Measurements from ENCODE around the gene NKX1-2. TPM values are rescaled to one million over a fixed set of nuclear protein-coding genes. Genes with fewer than 3 reads are reported as not detected.
"Not testable (repeated sequence)": the region's sequence is repeated elsewhere in the genome, so short reads cannot be mapped to it uniquely, and the experiment has no call there.

The NKX1-2 gene
- total RNA-seq, 1 donor from 2014 or later = 0.05 TPM

- ATAC-seq = no peak
- no peak for DNase-seq (ENCODE audit: low spot score)
Observed at GRCh38 chr10:124453960-124454610, 4.2 kb upstream of the NKX1-2 start.

GRCh38 chr10:124451276-124451675 is 1.4 kb upstream of the NKX1-2 start:
- ATAC-seq (no peak), DNase-seq (ENCODE audit: low spot score) (no peak)

DNA sequence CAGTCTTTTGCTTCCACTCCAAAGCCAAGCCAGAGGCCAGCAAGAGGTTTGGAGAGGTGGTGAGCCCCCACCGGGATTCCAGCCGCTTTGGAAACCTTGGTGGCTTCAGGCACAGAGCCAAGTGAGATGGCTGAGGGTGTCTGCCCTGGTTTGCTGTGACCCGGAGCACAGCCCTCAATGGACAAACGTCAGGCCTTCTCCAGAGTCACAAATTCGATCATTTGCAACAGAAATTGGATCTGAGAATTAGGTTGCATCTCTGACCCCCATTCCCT is 885 bp upstream of the NKX1-2 start:
- no peak for ATAC-seq

GRCh38 chr10:124449170-124450011 is 444 bp downstream of the NKX1-2 start:
- DNase-seq (ENCODE audit: low spot score) = no peak
- ATAC-seq = peak; percentile 38

More for the DNA sequence above, 885 bp upstream of the NKX1-2 start:
- no peak for DNase-seq (ENCODE audit: low spot score)

- ATAC-seq = no peak
- DNase-seq (ENCODE audit: low spot score) = no peak
Observed at GRCh38 chr10:124448696-124449169, 1.1 kb downstream of the NKX1-2 start.

DNA sequence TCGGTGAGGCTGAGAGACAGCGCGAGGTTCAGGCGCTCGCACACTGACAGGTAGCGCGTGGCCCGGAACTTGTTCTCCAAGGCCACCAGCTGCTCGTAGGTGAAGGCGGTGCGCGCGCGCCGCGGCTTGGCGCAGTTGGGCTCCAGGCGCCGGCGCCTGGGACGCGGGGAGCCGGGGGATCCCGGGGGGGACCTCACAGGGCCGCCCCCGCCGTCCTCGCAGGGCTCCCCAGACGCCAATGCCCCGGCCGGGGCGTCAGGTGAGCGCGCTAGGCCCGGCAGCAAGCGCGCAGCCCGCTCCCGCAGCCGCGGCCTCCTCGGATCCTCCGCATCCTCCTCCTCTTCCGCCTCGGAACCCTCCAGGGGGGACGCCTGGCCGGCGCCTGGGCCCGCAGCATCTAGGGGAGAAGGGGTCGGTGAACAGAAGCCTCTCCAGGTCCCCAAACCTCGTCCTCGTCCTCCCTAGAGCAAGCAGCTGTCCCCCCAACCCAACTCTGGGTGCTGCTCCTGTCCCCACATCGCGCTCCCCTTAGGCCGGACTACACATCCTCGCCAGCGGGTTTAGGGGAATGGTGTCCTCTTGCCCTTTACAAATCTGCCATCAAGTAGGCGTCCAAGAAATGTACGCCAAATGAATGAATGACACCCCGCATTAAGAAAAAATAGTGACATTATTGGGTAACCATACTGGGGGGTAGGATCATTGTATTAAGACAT is 1.9 kb downstream of the NKX1-2 start:
- ATAC-seq = peak; percentile 67
- DNase-seq (ENCODE audit: low spot score) = no peak

GRCh38 chr10:124446830-124447750 is 2.7 kb downstream of the NKX1-2 start:
- DNase-seq (ENCODE audit: low spot score) = no peak
- ATAC-seq = peak; percentile 19

GRCh38 chr10:124441694-124442093 is 8.1 kb downstream of the NKX1-2 start:
- not testable (repeated sequence) for DNase-seq (ENCODE audit: low spot score); ATAC-seq

DNA sequence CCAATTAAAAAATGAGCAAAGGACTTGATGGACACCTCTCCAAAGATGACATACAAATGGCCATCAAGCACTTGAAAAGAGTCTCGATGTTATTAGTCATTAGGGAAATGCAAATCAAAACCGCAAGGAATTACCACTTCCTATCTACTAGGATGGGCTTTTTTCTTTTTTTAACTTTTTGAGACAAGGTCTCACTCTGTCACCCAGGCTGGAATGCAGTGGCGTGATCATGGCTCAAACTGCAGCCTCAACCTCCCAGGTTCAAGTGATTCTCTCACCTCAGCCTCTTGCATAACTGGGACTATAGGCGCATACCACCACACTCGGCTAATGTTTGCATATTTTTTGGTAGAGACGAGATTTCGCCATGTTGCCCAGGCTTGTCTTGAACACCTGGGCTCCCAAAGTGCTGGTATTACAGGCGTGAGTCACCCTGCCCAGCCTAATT is 13.6 kb downstream of the NKX1-2 start:
- DNase-seq (ENCODE audit: low spot score) (no peak), ATAC-seq (no peak)

- not testable (repeated sequence) for DNase-seq (ENCODE audit: low spot score); ATAC-seq
Observed at GRCh38 chr10:124435683-124436082, 14.2 kb downstream of the NKX1-2 start.

- ATAC-seq (no peak), DNase-seq (ENCODE audit: low spot score) (no peak)
Observed at GRCh38 chr10:124433461-124433860, 16.4 kb downstream of the NKX1-2 start.

- no peak for ATAC-seq
Observed at GRCh38 chr10:124430077-124430476, 19.8 kb downstream of the NKX1-2 start.

GRCh38 chr10:124429576-124429975 is 20.3 kb downstream of the NKX1-2 start:
- peak; percentile 42 for ATAC-seq
- DNase-seq (ENCODE audit: low spot score) = no peak

More at GRCh38 chr10:124430077-124430476, 19.8 kb downstream of the NKX1-2 start:
- no peak for DNase-seq (ENCODE audit: low spot score)

DNA sequence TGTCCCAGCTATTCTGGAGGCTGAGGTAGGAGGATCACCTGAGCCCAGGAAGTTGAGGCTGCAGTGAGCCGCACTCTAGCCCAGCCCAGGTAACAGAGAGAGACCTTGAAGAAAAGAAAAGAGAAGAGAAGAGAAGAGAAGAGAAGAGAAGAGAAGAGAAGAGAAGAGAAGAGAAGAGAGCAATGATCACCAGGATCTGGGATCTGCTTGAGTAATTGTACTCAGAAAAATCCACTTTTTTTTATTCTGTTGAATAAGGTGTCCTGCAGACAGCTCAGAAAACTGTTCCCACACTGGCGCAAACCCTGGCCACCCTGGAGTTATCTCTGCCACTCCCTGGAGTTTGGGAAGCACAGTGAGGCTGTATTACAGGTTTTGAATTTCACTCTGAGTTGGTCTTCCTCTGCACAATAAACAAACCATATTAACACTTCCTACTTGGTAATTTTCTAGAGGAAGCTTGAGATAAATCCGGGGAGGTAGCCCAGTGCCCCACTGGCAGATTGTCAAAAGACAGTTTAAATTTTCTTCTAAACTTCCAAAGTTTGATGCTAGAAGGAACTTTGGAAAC is 21.5 kb downstream of the NKX1-2 start:
- ATAC-seq (no peak), DNase-seq (ENCODE audit: low spot score) (no peak)

- DNase-seq (ENCODE audit: low spot score) = peak; percentile 72
- ATAC-seq = peak; percentile 65
Observed at GRCh38 chr10:124425227-124425962, 24.4 kb downstream of the NKX1-2 start.

DNA sequence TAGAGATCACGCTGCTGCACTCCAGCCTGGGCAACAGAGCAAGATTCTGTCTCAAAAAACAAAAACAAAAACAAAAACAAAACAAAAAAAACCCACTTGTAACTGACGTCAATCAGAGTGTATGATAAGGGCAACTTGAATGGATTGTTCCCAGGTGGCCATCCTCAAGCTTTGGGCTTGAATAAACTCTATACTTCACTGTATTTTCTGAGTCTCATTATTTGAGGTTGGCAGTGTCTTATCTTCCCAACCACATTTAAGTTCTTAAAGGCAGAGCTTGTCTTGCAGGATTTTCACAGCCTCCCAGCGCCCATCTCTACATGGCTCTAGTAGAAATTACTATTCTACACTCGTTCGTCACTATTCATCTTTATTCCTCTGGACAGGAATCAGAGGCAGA is 26.0 kb downstream of the NKX1-2 start:
- DNase-seq (ENCODE audit: low spot score) (no peak), ATAC-seq (no peak)

DNA sequence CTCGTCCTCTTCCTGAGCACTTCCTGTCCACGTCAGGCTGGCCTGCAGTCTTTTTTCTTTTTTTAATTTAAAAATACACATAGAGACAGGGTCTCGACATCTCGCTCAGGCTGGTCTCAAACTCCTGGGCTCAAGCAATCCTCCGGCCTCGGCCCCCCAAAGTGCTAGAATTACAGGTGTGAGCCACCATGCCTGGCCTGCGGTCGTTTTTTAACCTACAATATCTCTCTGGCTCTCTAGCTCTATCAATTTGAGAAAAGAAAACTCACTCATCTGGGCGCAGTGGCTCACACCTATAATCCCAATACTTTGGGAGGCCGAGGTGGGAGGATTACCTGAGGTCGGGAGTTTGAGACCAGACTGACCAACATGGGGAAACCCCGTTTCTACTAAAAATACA is 27.1 kb downstream of the NKX1-2 start:
- ATAC-seq (no peak), DNase-seq (ENCODE audit: low spot score) (no peak)

DNA sequence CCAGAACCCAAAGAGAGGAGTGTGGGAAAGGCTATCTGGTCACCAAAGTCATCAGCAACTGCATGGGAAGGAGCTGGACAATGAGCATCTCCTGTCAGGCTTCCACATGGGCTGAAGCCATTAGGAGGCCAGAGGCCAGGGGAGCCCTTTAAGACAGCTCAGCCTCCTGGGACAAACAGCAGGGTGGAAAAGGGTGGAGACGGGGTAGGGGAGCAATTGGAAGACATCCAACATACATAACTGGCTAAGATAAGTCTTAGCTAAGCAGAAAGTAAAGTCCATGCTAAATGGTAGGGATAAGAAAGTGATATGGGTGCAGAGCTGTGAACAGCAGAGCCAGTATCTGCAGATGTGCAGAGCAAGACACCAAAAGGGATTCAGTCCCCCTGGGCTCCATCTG is 29.6 kb downstream of the NKX1-2 start:
- ATAC-seq (no peak), DNase-seq (ENCODE audit: low spot score) (no peak)

GRCh38 chr10:124419635-124420034 is 30.2 kb downstream of the NKX1-2 start:
- DNase-seq (ENCODE audit: low spot score) = no peak

More at GRCh38 chr10:124419635-124420034, 30.2 kb downstream of the NKX1-2 start:
- no peak for ATAC-seq

All from left lobe of liver (tissue), 2 donors.